ENCODE results near the gene PHYKPL. TPM values are rescaled to one million over a fixed set of nuclear protein-coding genes. Genes with fewer than 3 reads are reported as not detected.
A peak's percentile ranks its signal among the peaks of the same experiment; 100 is the strongest.

The PHYKPL gene
- total RNA-seq, 1 experiment from 2014 or later = 41.7 TPM

- no peak for TF ChIP-seq ZNF232 (CRISPR knock-in tag; IDR thresholded peaks at IDR 0.05)
- TF ChIP-seq TP53 (CRISPR knock-in tag; IDR thresholded peaks at IDR 0.05) = no peak
- no peak for TF ChIP-seq CREB1 (CRISPR knock-in tag; IDR thresholded peaks at IDR 0.05)
- TF ChIP-seq GRHL2 (CRISPR knock-in tag; IDR thresholded peaks at IDR 0.05; ENCODE audit: insufficient replicate concordance, severe bottlenecking) = no peak
- TF ChIP-seq ERG (CRISPR knock-in tag; IDR thresholded peaks at IDR 0.05) = no peak
- TF ChIP-seq ARID4B (CRISPR knock-in tag; IDR thresholded peaks at IDR 0.05; ENCODE audit: borderline replicate concordance) = no peak
- 0 out of 2 replicates have a peak, but pooled peaks have one; percentile 32 for TF ChIP-seq USF2 (CRISPR knock-in tag; IDR thresholded peaks at IDR 0.05)
Observed at GRCh38 chr5:178231539-178232123, 971 bp downstream of the PHYKPL start (continued).

- Mint-ChIP-seq H3K27me3 (ENCODE audit: low read depth) (no peaks in the 10 kb centered on the region), H3K36me3 (peaks cover 47% of the 10 kb centered on the region), H3K27ac (peak overlapping the region; percentile 76), H3K9me3 (peaks cover 8% of the 10 kb centered on the region; the same call in 1 of the 2 replicates), H3K4me3 (peak overlapping the region; percentile 78), H3K4me1 (peaks cover 17% of the 10 kb centered on the region)
- POLR2A ChIA-PET = interaction anchor here (0.6 kb wide), 1 partner anchor 51 kb away, joined by 3 read pairs; no protein-coding TSS in a partner anchor
- TF ChIP-seq ATF1 (CRISPR knock-in tag; IDR thresholded peaks at IDR 0.05) = no peak
- no peak for TF ChIP-seq ZNF416 (CRISPR knock-in tag; IDR thresholded peaks at IDR 0.05)
- TF ChIP-seq GABPB1 (CRISPR knock-in tag; IDR thresholded peaks at IDR 0.05) = peak; percentile 95
- no peak for TF ChIP-seq PRDM15 (CRISPR knock-in tag; IDR thresholded peaks at IDR 0.05)
- TF ChIP-seq RORB (CRISPR knock-in tag; IDR thresholded peaks at IDR 0.05) = no peak
- CTCF ChIA-PET = interaction anchor here (1.0 to 1.1 kb wide), 2 partner anchors 14 to 50 kb away, joined by 3 to 4 read pairs; no protein-coding TSS in a partner anchor
- no peak for DNase-seq (ENCODE audit: low spot score)
- no peak for ATAC-seq
Observed at GRCh38 chr5:178230879-178231538, 1.6 kb downstream of the PHYKPL start.

All from WTC11 (cell line).